SK-N-MC (cell line): ENCODE measurements around the gene BRINP1.
A peak's percentile ranks its signal among the peaks of the same experiment; 100 is the strongest.

Experiments used
- DNase-seq: peaks from one replicate; pipeline ENCODE4 v3.0.0-alpha.2; 2011; ENCODE audit warnings: low read depth, low spot score
- H3K27ac ChIP-seq: fragments of 200-600 bp; sonication (generic); 2 replicates; pipeline ENCODE4 v1.5.1; 2016; ENCODE audit warnings: mixed run types
- H3K36me3 ChIP-seq: fragments of 200-600 bp; sonication (generic); 2 replicates; pipeline ENCODE4 v1.6.1; 2017; ENCODE audit warnings: antibody characterized with exemption, low read length, mixed read lengths; ENCODE audit not compliant: insufficient read depth
- H3K4me3 ChIP-seq: fragments of 200-600 bp; sonication (generic); 2 replicates; pipeline ENCODE4 v1.5.1; 2016
- H3K9ac ChIP-seq: fragments of 200-600 bp; sonication (generic); 2 replicates; pipeline ENCODE4 v1.8.0; 2017; ENCODE audit warnings: mixed run types, mixed read lengths; ENCODE audit not compliant: insufficient read length
- H3K9me3 ChIP-seq: fragments of 200-600 bp; sonication (generic); 2 replicates; pipeline ENCODE4 v1.6.1; 2017; ENCODE audit warnings: low read depth, mild to moderate bottlenecking, antibody characterized with exemption, low read length, moderate library complexity, mixed read lengths
- EZH2 ChIP-seq: fragments of 200-600 bp; sonication (generic); IDR thresholded peaks from one replicate; pipeline ENCODE4 v1.6.1; 2017; ENCODE audit warnings: antibody characterized with exemption
- FOXP2 ChIP-seq: optimal IDR thresholded peaks from 2 replicates; pipeline ENCODE3; 2011; ENCODE audit warnings: mild to moderate bottlenecking, moderate library complexity; ENCODE audit not compliant: insufficient read depth; ENCODE audit errors: extremely low read length, control extremely low read depth
- POLR2AphosphoS5 ChIP-seq: IDR thresholded peaks from 2 replicates; pipeline ENCODE4 v1.6.1; 2012; ENCODE audit warnings: mild to moderate bottlenecking, low read depth, low read length, borderline replicate concordance

The BRINP1 gene

DNA sequence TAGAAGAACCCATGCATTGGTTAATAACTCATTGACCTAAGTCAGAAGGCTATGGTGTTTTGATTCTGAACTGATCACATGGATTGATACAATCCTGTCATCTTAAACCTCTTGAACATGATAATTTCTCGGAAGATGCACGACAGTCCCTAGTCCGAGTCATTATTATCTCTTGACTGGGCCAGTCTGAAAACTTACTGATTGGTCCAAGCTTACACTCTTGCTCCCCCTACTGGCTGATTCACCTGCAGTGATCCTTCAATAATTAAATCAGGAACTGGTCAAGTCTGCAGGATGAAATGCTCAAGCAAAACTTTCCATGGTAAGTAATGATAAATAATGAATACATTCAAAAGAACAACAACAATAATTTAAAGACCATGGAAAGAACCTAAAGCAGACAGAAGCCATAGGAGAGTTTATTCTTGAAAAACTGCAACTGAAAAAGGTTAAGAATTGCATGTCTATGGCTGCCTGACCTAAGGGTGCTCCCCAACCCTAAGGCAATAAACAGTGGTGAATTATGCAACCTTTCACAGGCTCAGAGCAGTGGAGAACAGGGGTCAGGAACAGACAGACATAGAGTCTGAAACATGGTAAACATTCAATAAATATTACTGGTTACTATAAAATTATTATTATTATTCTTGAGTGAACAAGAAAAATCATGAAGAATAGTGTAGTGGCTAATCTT, 79.3 kb downstream of the BRINP1 start:
- no peaks in the 10 kb centered on the region for H3K36me3 ChIP-seq
- TF ChIP-seq EZH2 (no peak), POLR2AphosphoS5 (no peak), FOXP2 (no peak)
- no peak overlapping the region for H3K9ac ChIP-seq
- DNase-seq, result peak; percentile 35
- no peak overlapping the region for H3K27ac ChIP-seq
- no peaks in the 10 kb centered on the region for H3K9me3 ChIP-seq
- no peak overlapping the region for H3K4me3 ChIP-seq

- Histone ChIP-seq H3K4me3 (no peak overlapping the region), H3K27ac (no peak overlapping the region), H3K36me3 (no peaks in the 10 kb centered on the region), H3K9ac (no peak overlapping the region), H3K9me3 (no peaks in the 10 kb centered on the region)
- TF ChIP-seq EZH2 (no peak), POLR2AphosphoS5 (no peak), FOXP2 (no peak)
- no peak for DNase-seq
Observed at GRCh38 chr9:119284587-119285337, 84.5 kb downstream of the BRINP1 start.

- no peak for DNase-seq
Observed at GRCh38 chr9:119284118-119284517, 85.1 kb downstream of the BRINP1 start.

GRCh38 chr9:119283078-119283794, 86.0 kb downstream of the BRINP1 start:
- Histone ChIP-seq H3K9ac (no peak overlapping the region), H3K9me3 (no peaks in the 10 kb centered on the region), H3K4me3 (no peak overlapping the region), H3K27ac (no peak overlapping the region), H3K36me3 (no peaks in the 10 kb centered on the region)
- DNase-seq, result no peak
- TF ChIP-seq EZH2 (no peak), FOXP2 (no peak), POLR2AphosphoS5 (no peak)

More at GRCh38 chr9:119284118-119284517, 85.1 kb downstream of the BRINP1 start:
- Histone ChIP-seq H3K9ac (no peak overlapping the region), H3K9me3 (no peaks in the 10 kb centered on the region), H3K4me3 (no peak overlapping the region), H3K27ac (no peak overlapping the region), H3K36me3 (no peaks in the 10 kb centered on the region)
- TF ChIP-seq FOXP2, result no peak
- TF ChIP-seq EZH2, result no peak
- TF ChIP-seq POLR2AphosphoS5, result no peak

DNA sequence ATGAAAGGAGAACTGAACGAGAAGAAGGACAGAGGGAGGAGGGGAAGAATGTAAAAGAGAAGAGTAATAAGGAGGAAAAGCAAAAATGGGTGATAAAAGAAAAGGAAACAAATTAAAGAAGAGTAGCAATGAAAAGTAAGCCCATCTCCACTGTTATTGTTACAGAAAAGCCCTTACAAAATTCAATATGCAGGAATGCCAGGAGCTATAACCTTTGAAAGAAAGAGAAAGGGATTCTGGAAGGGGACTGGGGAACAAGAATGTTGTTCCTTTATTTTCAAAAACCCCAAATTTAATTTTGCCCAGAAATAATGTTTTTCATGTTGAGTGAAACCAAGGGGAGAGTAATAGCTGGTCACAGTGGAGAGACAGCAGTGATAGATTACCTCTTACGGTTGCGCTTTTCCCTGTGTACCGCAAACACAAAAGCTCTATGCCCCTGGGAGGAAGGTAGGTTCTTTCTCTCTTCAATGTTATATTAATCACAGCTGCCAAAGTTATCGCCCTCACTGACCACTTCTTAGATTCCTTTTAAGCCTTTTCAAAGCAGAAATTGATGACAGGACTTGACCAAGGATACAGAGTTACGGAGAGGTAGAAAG, 86.7 kb downstream of the BRINP1 start:
- Histone ChIP-seq H3K36me3 (no peaks in the 10 kb centered on the region), H3K4me3 (no peak overlapping the region), H3K9me3 (no peaks in the 10 kb centered on the region), H3K9ac (no peak overlapping the region), H3K27ac (no peak overlapping the region)
- no peak for DNase-seq
- TF ChIP-seq POLR2AphosphoS5, result no peak
- no peak for TF ChIP-seq EZH2
- no peak for TF ChIP-seq FOXP2

DNA sequence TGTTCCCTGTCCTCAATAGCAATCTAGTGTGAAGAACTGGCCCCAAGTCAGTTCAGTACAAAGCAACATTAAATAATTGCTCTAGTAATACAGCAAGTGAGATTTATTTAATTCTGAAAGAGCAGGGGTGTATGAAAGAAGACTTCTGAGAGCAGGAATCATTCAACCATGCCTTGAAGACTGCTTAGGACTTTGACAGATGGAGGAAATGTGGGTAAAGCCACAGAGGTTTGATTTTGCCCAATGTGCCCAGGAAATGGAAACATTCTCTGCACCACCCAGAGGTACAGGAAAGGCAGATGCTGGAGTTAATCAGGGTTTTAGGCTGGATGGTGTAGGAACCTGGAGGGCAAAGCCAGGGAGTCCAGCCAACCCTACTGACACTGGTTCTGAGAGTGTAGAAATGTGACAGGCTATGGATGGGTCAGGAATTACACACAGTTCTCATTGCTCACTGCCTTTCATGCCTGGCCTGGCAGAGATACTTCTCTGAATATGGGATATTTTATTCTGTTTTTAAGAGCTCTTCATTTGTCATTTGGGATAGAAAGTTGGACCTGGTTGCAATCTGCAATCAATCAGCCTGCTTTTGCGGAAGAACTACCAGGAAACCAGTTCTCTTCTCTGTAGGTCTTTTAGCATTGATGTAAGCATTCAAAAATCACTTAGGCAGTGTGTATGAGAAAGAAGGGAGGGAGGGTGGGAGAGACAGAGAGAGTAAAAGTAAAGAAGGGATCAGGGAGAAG, 88.3 kb downstream of the BRINP1 start:
- H3K9me3 ChIP-seq, result no peaks in the 10 kb centered on the region
- no peak overlapping the region for H3K4me3 ChIP-seq
- H3K36me3 ChIP-seq, result no peaks in the 10 kb centered on the region
- DNase-seq, result no peak
- no peak overlapping the region for H3K9ac ChIP-seq
- TF ChIP-seq EZH2 (no peak), POLR2AphosphoS5 (no peak), FOXP2 (no peak)
- no peak overlapping the region for H3K27ac ChIP-seq

DNA sequence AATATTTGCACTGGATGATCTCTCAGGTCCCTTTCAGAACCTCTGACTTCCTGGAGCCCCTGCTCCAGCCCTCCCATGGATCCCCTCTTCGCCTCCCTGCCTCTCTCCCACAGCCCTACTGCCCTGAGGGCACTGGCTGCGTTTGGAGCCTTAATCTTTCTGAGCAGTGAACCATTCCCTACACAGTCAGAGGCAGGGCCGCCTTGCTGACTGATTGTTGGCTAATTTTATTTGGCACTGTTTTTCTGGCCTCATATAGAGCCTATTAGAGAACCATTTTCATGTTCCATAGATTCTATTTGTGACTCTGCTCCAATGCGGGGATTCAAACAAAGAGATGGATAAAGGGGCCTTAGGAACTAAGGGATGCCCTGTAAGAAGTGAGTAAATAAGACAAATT, 91.1 kb downstream of the BRINP1 start:
- no peaks in the 10 kb centered on the region for H3K9me3 ChIP-seq
- TF ChIP-seq POLR2AphosphoS5 (no peak), FOXP2 (no peak), EZH2 (no peak)
- no peak for DNase-seq
- no peaks in the 10 kb centered on the region for H3K36me3 ChIP-seq
- no peak overlapping the region for H3K9ac ChIP-seq
- no peak overlapping the region for H3K27ac ChIP-seq
- no peak overlapping the region for H3K4me3 ChIP-seq
